GM18507 (cell line): ENCODE data around the gene ANLN.
A peak's percentile ranks its signal among the peaks of the same experiment; 100 is the strongest.
"Not testable (repeated sequence)": the region's sequence is repeated elsewhere in the genome, so short reads cannot be mapped to it uniquely, and the experiment has no call there.

ENCODE experiments used
- DNase-seq: peaks from one replicate; pipeline ENCODE4 v3.0.0; 2011; ENCODE audit warnings: low read depth; ENCODE audit not compliant: insufficient read length; ENCODE audit errors: extremely low spot score
- FAIRE-seq: peaks from 2 replicates; lab custom pipeline; 2011; peaks lifted over from hg19 to GRCh38; lab: Jason Lieb, UNC

ANLN gene

GRCh38 chr7:36459236-36459960 is 69.7 kb downstream of the ANLN start:
- no peak for DNase-seq
- no peak for FAIRE-seq

DNA sequence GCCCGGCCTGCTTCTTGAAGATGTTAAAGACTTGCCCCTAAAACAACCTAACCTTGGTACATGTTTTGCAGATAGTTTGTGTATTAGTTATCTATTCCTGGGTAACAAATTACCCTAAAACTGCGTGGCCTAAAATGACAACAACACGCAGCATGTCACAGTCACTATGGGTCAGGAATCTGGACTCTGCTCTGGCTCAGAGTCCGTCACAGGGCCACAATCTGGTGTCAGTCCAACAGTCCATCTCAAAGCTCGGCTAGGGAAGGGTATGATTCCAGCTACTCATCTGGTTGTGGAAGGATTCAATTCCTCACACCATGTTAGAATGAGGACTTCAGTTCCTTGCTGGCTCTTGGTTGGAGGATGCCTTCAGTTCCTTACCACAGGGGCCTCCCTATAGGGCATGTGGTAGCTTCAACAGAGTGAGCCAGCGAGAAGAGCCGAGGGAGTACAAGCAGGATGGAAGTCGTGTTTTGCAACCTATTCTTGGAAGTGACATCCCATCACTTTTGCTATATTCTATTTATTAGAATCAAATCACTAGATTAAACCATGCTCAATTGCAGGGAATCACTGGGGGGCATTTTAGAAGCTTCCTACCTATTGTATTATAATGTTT is 71.3 kb downstream of the ANLN start:
- DNase-seq, result no peak
- FAIRE-seq, result no peak

DNA sequence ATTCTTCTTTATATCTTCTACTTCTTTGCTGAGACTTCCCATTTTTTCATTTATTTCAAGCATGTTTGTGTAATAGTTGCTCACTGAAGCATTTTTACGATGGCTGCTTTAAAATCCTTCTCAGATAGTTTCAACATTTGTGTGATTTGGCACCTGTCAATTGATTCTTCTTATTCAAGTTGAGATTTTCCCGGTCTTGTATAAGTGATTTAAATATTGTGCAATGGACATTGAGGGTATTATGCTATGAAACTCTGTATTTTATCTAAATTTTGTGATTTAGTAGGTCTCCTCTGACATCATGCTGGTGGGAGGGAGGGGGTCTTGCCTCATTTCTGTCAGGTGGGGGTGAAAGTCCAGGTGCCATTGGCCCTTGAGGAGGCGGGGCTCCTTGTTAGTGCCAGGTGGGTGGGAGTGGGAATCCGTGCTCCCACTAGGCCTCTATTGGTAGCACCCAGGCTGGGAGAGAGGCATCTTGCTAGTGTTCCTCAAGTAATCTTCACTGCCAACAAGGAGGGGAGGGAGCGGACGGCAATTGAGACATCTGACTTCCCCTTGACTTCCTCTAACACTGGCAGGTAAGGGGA is 73.0 kb downstream of the ANLN start:
- no peak for FAIRE-seq
- DNase-seq, result no peak

- DNase-seq (no peak), FAIRE-seq (no peak)
Observed at GRCh38 chr7:36464271-36464670, 74.6 kb downstream of the ANLN start.

GRCh38 chr7:36466001-36466400 is 76.3 kb downstream of the ANLN start:
- not testable (repeated sequence) for DNase-seq, FAIRE-seq

GRCh38 chr7:36468370-36469101 is 78.9 kb downstream of the ANLN start:
- no peak for DNase-seq
- no peak for FAIRE-seq

GRCh38 chr7:36469236-36469635 is 79.6 kb downstream of the ANLN start:
- no peak for DNase-seq
- FAIRE-seq, result no peak

DNA sequence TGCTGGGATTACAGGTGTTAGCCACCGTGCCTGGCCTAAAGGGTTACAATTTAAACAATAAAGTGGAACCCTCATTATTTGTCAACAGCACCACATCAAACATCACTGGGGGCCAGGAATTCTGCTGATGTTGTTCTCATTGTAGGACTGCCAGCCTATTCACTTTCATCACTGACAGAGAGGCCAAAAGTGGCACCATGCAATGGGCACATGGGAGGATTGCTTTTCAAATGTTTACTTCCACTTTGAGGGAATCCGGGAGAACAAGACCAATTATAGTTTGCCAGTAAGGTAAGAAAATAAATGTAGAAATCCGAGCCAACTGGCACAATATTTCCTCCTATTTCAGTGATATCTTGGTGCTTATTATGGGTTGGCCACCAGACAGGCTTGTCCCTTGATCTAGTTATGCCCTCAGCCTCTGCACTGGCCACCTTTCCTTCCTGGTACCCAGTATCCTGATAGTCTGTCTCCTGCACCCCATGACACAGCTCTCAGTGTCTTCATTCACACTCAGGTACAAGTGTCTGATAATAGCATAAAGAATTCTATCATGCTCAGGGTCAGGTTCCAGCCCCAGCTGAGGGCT is 82.6 kb downstream of the ANLN start:
- FAIRE-seq, result no peak

DNA sequence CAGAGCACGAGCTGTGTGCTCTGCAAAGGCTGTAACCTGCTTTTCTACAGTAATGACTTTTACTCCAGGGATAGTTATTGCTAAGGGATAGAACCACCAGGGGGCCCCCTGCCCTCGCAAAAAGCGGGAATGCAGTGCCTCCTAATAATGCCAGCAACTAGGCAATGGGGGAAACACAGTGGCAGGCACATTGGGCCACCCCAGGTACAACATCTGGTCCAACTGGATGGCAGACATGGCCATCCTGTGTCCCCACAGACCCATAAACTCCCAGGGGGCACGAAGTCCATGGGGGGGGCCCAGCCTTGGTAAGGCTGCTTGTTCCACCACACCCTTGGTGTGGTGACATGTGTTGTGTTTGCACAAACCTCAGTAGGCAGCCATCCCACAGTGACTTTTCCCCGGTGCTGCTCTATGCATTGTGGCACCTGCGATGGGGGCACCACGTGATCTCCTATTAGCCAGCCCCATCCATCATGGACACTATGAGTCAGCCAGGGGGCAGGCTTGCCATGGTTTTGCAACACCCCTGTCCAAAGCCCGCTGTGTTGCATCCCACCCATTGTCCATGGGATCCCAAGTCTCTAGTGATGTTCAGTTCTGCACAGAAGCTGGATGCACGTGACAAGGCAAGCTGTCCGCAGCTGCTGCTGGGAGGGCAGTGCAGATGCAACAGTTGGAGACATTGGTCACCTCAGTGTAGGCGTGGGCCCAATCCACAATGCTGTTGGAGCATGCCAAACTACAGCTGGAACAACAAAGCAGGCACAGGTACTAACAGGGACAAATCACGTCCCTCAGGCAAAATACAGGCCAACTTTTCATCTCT is 84.0 kb downstream of the ANLN start:
- DNase-seq (no peak), FAIRE-seq (no peak)

More for the DNA sequence above, 82.6 kb downstream of the ANLN start:
- no peak for DNase-seq

GRCh38 chr7:36474283-36475010 is 84.8 kb downstream of the ANLN start:
- FAIRE-seq (no peak), DNase-seq (no peak)

- no peak for FAIRE-seq
- DNase-seq, result no peak
Observed at GRCh38 chr7:36475011-36475342, 85.3 kb downstream of the ANLN start.

- FAIRE-seq (no peak), DNase-seq (no peak)
Observed at GRCh38 chr7:36475381-36475780, 85.7 kb downstream of the ANLN start.

DNA sequence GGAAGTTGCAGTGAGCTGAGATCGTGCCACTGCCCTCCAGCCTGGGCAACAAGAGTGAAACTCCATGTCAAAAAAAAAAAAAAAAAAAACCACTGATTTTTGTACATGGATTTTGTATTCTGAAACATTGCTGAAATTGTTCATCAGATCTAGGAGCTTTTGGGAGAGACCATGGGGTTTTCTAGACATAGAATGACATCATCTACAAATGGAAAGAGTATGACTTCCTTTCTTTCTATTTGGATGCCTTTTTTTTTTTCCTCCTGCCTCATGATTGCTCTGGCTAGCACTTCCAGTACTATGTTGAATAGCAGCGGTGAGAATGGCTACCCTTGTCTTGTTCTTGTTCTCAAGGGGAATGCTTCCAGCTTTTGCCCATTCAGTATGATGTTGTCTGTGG is 89.1 kb downstream of the ANLN start:
- DNase-seq, result no peak
- no peak for FAIRE-seq

DNA sequence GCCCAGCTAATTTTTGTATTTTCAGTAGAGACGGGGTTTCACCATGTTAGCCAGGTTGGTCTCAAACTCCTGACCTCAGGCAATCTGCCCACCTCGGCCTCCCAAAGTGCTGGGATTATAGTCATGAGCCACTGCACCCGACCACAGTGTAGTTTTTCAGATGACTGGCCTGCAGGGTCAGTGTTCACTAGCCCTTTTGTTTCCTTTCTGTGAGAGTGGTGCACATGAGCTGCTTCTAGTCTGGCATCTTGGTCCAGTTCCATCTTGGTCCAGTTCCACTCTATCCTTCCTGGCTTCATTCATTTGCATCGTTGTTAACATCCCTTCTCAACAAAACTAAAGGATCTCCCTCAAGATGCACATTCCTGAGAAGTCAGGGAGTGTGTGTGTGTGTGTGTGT is 94.2 kb downstream of the ANLN start:
- DNase-seq, FAIRE-seq: not testable (repeated sequence)

DNA sequence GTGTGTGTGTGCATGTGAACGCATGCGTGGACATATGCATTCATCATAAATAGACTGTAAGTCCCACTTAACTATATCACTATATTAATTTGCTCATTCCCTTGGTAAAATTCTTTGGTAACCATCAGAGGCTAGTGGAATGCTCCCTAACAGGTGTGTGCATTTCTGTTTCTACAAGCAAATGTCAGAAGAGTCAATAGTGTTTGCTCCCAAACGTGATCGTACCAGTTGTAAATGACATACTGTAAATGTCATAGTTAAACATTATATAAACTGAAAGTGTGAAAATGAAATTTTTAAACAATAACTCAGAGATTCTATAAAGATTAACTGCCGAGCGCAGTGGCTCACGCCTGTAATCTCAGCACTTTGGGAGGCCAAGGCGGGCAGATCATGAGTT is 94.6 kb downstream of the ANLN start:
- no peak for FAIRE-seq
- no peak for DNase-seq

- FAIRE-seq (no peak), DNase-seq (no peak)
Observed at GRCh38 chr7:36486336-36486735, 96.7 kb downstream of the ANLN start.

DNA sequence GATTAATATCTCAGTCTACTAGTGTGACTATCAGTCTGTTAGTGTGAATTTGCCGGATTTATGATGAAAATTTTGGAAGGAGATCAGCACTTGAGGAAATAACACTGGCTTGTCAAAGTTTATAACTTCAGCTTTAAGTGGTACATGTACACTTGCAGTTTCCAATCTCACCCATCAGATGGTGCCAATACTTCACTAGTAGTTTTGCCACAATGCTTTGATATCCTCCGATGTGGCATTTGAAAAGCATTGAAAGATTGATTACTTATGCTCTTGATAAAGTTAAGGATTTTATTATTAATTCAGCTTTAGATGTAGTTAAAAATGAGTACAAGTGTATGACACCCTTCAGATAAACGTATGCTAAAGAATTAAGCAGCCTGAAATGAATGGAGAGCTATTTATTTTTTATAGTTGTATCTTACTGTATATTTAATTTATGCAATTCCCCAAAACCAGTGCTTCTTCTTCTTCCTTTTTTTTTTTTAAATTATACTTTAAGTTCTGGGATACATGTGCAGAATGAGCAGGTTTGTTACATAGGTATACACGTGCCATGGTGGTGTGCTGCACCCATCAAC is 98.2 kb downstream of the ANLN start:
- FAIRE-seq (peak; percentile 85), DNase-seq (no peak)

- DNase-seq, FAIRE-seq: not testable (repeated sequence)
Observed at GRCh38 chr7:36488672-36489071, 99.0 kb downstream of the ANLN start.
